Left forelimb (tissue), 1 donor: Measurements from ENCODE around the gene PPIC.
"Not testable (repeated sequence)": the region's sequence is repeated elsewhere in the genome, so short reads cannot be mapped to it uniquely, and the experiment has no call there.

ENCODE experiments used
- DNase-seq: peaks from one replicate; pipeline ENCODE4 v3.0.0-alpha.2; 2018; ENCODE audit warnings: low spot score

The PPIC gene

GRCh38 chr5:123007754-123008153, 28.8 kb downstream of the PPIC start:
- no peak for DNase-seq

GRCh38 chr5:123007182-123007581, 29.3 kb downstream of the PPIC start:
- no peak for DNase-seq

GRCh38 chr5:123001808-123002207, 34.7 kb downstream of the PPIC start:
- DNase-seq: no peak

- DNase-seq: no peak
Observed at GRCh38 chr5:123000731-123001130, 35.8 kb downstream of the PPIC start.

DNA sequence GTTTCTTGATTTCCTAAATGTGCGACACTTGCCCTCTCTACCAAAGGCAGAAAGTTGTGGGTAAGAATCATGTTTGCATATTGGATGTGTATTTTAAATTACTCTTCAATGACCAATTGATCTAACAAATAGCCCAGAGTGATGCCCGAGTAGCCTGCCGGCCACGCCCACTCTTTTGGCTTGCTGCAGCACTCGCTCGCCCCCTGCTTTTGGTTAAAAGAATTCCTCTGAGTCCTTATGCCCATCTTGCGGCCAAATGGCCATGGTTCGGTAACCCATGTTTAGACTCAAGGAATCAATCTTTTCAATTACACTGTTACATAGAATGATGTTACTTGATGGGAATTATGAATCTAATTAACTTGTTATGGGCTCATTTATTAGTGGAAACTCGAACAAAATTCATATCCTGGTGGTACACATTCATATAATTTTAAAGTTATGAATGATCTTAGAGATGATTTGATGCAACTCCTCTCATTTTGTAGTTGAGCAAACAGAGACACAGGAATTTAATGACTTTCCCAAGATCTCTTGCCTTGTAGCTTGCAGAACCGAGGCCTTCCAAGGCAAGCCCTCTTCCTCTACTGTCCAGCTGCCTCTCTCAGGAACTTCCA, 36.5 kb downstream of the PPIC start:
- no peak for DNase-seq

DNA sequence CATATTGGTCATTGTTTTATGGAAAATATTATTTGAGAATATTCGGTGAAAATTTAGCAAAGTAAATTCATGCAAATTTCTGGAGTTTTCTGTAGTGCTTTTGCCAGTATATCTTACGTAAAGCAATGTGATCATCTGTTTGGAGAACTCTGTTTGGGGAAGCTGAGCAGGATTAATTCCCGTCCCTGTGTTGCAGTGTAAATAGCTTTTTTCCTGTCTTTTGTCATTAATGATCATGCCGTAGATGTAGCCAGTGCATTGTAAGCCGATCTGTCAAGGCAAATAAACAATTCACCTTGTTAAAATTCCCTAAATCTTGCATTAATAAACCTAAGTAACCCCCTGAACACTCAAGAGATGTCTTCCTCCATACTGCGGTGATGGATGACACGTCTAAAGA, 39.2 kb downstream of the PPIC start:
- DNase-seq: no peak

- no peak for DNase-seq
Observed at GRCh38 chr5:122996091-122996490, 40.4 kb downstream of the PPIC start.

GRCh38 chr5:122985954-122986721, 50.4 kb downstream of the PPIC start:
- DNase-seq: no peak

DNA sequence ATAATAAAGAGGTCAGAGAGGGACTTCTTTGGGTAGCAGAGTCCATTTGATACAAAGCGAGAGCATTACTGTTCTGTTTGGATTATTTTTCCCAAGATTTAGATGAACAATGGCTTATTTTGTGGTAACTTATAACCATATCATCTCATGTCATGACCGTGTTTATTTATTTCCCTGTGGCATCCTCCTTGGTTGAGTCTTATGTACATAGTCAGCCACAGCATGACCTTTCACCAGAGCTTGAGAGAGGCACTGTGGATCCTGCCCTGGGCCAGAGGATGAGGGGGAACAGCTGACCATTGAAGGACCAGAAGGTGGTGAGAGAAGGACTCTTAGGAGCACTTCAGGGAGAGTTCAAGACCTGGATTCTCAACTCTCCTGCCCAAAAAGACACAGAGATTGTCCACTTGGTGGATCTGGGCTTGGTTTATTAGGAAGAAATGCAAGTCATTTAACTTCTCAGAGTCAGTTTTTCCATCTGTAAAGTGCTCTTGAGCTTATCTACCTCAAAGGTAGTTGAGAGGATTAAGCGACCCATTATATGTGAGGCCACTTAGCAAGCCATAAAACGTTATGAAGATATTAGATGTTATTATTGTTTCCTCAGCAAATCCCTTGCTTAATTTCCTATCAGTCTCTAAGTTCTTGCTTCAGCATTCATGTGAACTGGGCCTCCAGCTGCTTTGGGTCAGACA, 51.4 kb downstream of the PPIC start:
- DNase-seq: no peak

GRCh38 chr5:122984425-122984824, 52.1 kb downstream of the PPIC start:
- no peak for DNase-seq

DNA sequence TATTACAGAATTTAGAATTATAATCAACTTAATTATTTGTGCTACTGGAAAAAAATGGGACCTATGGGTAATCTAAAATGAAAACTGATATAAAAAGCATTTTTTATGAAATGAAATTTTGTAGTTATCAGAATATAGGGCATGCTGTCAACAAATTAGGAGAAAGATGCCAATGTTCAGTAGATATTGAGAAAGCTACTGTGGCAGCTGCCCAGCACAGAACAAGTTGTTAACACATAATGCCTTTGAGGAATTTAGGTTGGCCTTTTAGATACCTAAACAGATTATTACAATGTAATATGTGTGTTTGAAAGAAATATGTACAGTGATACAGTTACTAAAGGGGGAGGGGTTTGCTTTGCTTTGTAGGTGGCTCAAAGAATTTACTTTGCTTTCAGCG, 54.1 kb downstream of the PPIC start:
- DNase-seq: no peak

DNA sequence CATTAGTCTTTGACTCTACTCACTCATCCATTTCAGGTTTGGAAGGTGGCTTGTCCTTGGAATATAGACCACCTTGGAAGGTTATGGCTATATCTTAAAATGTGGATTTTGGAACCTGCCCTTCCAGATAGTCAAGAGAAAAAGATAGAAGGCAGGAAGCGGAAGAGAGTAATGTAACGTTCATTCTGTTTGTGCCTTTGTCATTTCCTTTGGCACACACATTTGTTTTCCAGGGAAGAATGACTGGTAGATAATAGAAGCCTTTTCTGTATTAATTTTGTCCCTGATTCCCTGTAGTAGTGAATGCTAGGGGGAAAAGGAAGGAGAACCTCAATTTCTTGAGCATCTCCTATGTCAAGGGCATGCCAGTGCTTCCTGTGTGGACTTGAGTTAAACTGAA, 54.7 kb downstream of the PPIC start:
- no peak for DNase-seq

DNA sequence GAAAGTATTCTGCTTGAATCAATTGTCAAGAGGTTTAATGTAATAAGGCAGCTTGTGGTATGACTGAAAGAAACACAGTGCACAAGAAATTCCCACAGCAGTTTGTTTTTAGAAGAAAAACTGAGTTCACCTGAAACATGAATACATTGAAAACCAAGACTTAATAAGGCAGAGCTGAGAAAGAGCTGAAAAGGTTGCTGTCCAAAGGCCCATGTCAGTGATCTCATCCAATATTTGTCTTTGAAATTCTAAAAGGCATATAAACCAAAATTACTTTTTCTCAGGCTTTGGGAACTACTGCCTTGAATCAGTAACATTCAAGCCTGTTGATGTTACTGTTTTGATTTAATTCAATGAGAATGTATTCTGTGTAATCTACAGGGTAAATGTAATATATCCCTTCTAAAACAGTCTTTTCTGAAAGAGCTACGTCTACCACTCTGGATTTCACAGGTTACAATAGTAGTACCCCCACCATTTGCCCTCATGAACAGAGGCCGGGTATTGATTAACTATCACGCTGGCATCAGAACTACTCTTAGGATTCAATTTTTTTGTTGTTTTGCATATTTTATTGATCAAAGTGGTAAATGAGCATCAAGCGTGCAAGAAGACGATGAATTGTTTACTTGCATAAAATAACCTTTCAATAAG, 57.8 kb downstream of the PPIC start:
- DNase-seq: no peak

GRCh38 chr5:122978068-122978467, 58.5 kb downstream of the PPIC start:
- no peak for DNase-seq

DNA sequence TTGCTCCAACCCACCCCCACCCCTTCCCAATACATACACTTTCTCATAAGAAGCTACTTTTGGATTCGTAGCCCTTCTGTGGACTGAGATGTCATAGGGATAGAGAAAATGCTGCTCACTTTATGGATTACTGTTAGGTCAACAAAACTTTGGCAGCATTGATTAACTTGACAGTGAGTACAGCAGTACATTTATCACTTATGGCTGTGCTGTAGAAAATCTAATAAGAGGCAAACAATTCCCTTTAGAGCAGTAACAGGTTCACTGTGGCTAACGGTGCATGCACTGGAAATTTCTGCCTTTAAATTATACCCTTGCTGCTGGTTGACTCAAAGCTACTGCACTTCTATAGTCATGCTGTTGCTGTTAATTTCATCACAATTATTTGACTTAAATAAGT, 59.2 kb downstream of the PPIC start:
- no peak for DNase-seq

DNA sequence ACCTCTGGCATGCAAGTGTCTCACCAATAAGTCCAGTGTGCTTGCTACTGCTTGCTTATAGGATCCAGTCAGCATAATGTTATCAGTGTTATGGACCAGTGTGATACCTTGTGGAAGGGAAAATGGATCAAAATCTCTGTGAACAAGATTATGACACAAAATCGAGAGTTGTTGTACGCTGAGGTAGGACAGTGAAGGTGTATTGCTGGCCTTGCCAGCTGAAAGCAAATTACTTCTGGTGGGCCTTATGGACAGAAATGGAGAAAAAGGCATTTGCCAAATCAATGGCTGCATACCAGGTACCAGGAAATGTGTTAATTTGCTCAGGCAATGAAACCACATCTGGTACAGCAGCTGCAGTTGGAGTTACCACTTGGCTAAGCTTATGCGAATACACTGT, 62.3 kb downstream of the PPIC start:
- not testable (repeated sequence) for DNase-seq

DNA sequence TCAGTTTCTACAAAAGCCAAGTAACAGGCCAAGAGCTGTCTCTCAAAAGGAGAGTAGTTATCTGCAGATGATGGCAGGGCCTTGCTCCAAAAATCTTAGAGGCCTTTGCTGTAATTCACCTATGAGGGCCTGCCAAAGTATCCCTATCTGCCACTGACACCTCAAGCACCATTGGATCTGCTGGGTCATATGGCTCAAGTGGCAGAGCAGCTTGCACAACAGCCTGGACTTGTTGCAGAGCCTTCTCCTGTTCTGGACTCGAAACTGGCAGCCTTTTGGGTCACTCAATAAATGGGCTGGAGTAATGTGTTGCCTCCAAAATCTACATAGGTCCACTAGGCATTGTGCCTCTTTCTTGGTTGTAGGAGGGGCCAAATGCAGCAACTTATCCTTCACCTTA, 62.8 kb downstream of the PPIC start:
- DNase-seq: not testable (repeated sequence)
